Loucy (cell line): ENCODE measurements around the gene TOM1L2.
"Not testable (repeated sequence)": the region's sequence is repeated elsewhere in the genome, so short reads cannot be mapped to it uniquely, and the experiment has no call there.

Experiments
- EZH2phosphoT487 ChIP-seq: fragments of 200-600 bp; IDR thresholded peaks from 2 replicates; pipeline ENCODE4 v1.6.1; 2018; ENCODE audit warnings: antibody characterized with exemption, mild to moderate bottlenecking, moderate library complexity, borderline replicate concordance
- TF ChIP-seq, protein P1 (sequence below): fragments of 200-600 bp; sonication (generic); conservative IDR thresholded peaks from 2 replicates; pipeline ENCODE4 v1.5.1; 2014; ENCODE audit warnings: mild to moderate bottlenecking, antibody characterized with exemption, low read length

DNA sequence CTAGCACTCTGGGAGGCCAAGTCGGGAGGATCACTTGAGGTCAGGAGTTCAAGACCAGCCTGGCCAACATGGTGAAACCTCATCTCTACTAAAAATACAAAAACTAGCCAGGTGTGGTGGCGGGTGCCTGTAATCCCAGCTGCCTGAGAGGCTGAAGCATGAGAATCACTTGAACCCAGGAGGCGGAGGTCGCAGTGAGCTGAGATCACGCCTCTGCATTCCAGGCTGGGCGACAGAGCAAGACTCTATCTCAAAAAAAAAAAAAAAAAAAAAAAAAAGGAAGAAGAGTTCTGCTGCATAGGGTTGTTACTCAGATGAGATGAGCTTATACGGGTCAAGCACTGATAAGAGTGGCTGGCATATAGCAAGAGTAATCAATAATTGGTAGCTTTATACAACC is 32.3 kb downstream of the TOM1L2 start:
- TF ChIP-seq, protein P1, sequence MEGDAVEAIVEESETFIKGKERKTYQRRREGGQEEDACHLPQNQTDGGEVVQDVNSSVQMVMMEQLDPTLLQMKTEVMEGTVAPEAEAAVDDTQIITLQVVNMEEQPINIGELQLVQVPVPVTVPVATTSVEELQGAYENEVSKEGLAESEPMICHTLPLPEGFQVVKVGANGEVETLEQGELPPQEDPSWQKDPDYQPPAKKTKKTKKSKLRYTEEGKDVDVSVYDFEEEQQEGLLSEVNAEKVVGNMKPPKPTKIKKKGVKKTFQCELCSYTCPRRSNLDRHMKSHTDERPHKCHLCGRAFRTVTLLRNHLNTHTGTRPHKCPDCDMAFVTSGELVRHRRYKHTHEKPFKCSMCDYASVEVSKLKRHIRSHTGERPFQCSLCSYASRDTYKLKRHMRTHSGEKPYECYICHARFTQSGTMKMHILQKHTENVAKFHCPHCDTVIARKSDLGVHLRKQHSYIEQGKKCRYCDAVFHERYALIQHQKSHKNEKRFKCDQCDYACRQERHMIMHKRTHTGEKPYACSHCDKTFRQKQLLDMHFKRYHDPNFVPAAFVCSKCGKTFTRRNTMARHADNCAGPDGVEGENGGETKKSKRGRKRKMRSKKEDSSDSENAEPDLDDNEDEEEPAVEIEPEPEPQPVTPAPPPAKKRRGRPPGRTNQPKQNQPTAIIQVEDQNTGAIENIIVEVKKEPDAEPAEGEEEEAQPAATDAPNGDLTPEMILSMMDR: not testable (repeated sequence)
- TF ChIP-seq EZH2phosphoT487: not testable (repeated sequence)
